ENCODE data around the gene KRT9.

KRT9 gene

GRCh38 chr17:41599680-41600079 lies 27.8 kb upstream of the KRT9 start:
- H3K27me3 ChIP-seq (replicated peaks; ENCODE audit: control insufficient read depth, insufficient read depth, low read length, poor library complexity, severe bottlenecking), result no peaks in the 10 kb centered on the region
- H3K4me1 ChIP-seq (ENCODE audit: control insufficient read depth, insufficient read depth, low read length, poor library complexity, severe bottlenecking), result no peaks in the 10 kb centered on the region
- DNase-seq, result no peak
- no peaks in the 10 kb centered on the region for H3K9me3 ChIP-seq (ENCODE audit: control insufficient read depth, low read length)
- H3K27ac ChIP-seq (ENCODE audit: insufficient read depth, low read length, poor library complexity, severe bottlenecking), result no peak overlapping the region
- H3K4me3 ChIP-seq (ENCODE audit: insufficient read depth, low read depth, low read length, poor library complexity, severe bottlenecking), result no peak overlapping the region
- H3K36me3 ChIP-seq (ENCODE audit: control insufficient read depth, insufficient read depth, low read length), result no peaks in the 10 kb centered on the region

GRCh38 chr17:41595585-41595984 lies 23.7 kb upstream of the KRT9 start:
- Histone ChIP-seq H3K4me1 (ENCODE audit: control insufficient read depth, insufficient read depth, low read length, poor library complexity, severe bottlenecking) (no peaks in the 10 kb centered on the region), H3K27me3 (replicated peaks; ENCODE audit: control insufficient read depth, insufficient read depth, low read length, poor library complexity, severe bottlenecking) (peaks cover 4% of the 10 kb centered on the region), H3K4me3 (ENCODE audit: insufficient read depth, low read depth, low read length, poor library complexity, severe bottlenecking) (no peak overlapping the region), H3K36me3 (ENCODE audit: control insufficient read depth, insufficient read depth, low read length) (no peaks in the 10 kb centered on the region), H3K9me3 (ENCODE audit: control insufficient read depth, low read length) (no peaks in the 10 kb centered on the region), H3K27ac (ENCODE audit: insufficient read depth, low read length, poor library complexity, severe bottlenecking) (no peak overlapping the region)
- DNase-seq, result no peak

GRCh38 chr17:41594363-41594915 lies 22.6 kb upstream of the KRT9 start:
- H3K4me1 ChIP-seq (ENCODE audit: control insufficient read depth, insufficient read depth, low read length, poor library complexity, severe bottlenecking), result no peaks in the 10 kb centered on the region
- no peaks in the 10 kb centered on the region for H3K9me3 ChIP-seq (ENCODE audit: control insufficient read depth, low read length)
- DNase-seq, result no peak
- H3K27ac ChIP-seq (ENCODE audit: insufficient read depth, low read length, poor library complexity, severe bottlenecking), result no peak overlapping the region
- H3K36me3 ChIP-seq (ENCODE audit: control insufficient read depth, insufficient read depth, low read length), result no peaks in the 10 kb centered on the region
- no peak overlapping the region for H3K4me3 ChIP-seq (ENCODE audit: insufficient read depth, low read depth, low read length, poor library complexity, severe bottlenecking)
- H3K27me3 ChIP-seq (replicated peaks; ENCODE audit: control insufficient read depth, insufficient read depth, low read length, poor library complexity, severe bottlenecking), result peaks cover 4% of the 10 kb centered on the region

GRCh38 chr17:41593306-41593981 lies 21.6 kb upstream of the KRT9 start:
- peaks cover 4% of the 10 kb centered on the region for H3K27me3 ChIP-seq (replicated peaks; ENCODE audit: control insufficient read depth, insufficient read depth, low read length, poor library complexity, severe bottlenecking)
- no peaks in the 10 kb centered on the region for H3K9me3 ChIP-seq (ENCODE audit: control insufficient read depth, low read length)
- no peaks in the 10 kb centered on the region for H3K4me1 ChIP-seq (ENCODE audit: control insufficient read depth, insufficient read depth, low read length, poor library complexity, severe bottlenecking)
- H3K4me3 ChIP-seq (ENCODE audit: insufficient read depth, low read depth, low read length, poor library complexity, severe bottlenecking), result no peak overlapping the region
- no peaks in the 10 kb centered on the region for H3K36me3 ChIP-seq (ENCODE audit: control insufficient read depth, insufficient read depth, low read length)
- DNase-seq, result no peak
- H3K27ac ChIP-seq (ENCODE audit: insufficient read depth, low read length, poor library complexity, severe bottlenecking), result no peak overlapping the region

- H3K4me1 ChIP-seq (ENCODE audit: control insufficient read depth, insufficient read depth, low read length, poor library complexity, severe bottlenecking), result no peaks in the 10 kb centered on the region
- DNase-seq, result no peak
Observed at GRCh38 chr17:41592601-41593305, 20.9 kb upstream of the KRT9 start.

GRCh38 chr17:41589301-41589700 lies 17.4 kb upstream of the KRT9 start:
- peaks cover 4% of the 10 kb centered on the region for H3K27me3 ChIP-seq (replicated peaks; ENCODE audit: control insufficient read depth, insufficient read depth, low read length, poor library complexity, severe bottlenecking)
- no peaks in the 10 kb centered on the region for H3K9me3 ChIP-seq (ENCODE audit: control insufficient read depth, low read length)
- no peak overlapping the region for H3K27ac ChIP-seq (ENCODE audit: insufficient read depth, low read length, poor library complexity, severe bottlenecking)
- no peaks in the 10 kb centered on the region for H3K36me3 ChIP-seq (ENCODE audit: control insufficient read depth, insufficient read depth, low read length)
- no peaks in the 10 kb centered on the region for H3K4me1 ChIP-seq (ENCODE audit: control insufficient read depth, insufficient read depth, low read length, poor library complexity, severe bottlenecking)
- no peak for DNase-seq
- no peak overlapping the region for H3K4me3 ChIP-seq (ENCODE audit: insufficient read depth, low read depth, low read length, poor library complexity, severe bottlenecking)

More at GRCh38 chr17:41592601-41593305, 20.9 kb upstream of the KRT9 start:
- no peaks in the 10 kb centered on the region for H3K36me3 ChIP-seq (ENCODE audit: control insufficient read depth, insufficient read depth, low read length)
- peaks cover 4% of the 10 kb centered on the region for H3K27me3 ChIP-seq (replicated peaks; ENCODE audit: control insufficient read depth, insufficient read depth, low read length, poor library complexity, severe bottlenecking)
- H3K9me3 ChIP-seq (ENCODE audit: control insufficient read depth, low read length), result no peaks in the 10 kb centered on the region
- H3K4me3 ChIP-seq (ENCODE audit: insufficient read depth, low read depth, low read length, poor library complexity, severe bottlenecking), result no peak overlapping the region
- H3K27ac ChIP-seq (ENCODE audit: insufficient read depth, low read length, poor library complexity, severe bottlenecking), result no peak overlapping the region

- Histone ChIP-seq H3K4me1 (ENCODE audit: control insufficient read depth, insufficient read depth, low read length, poor library complexity, severe bottlenecking) (no peaks in the 10 kb centered on the region), H3K36me3 (ENCODE audit: control insufficient read depth, insufficient read depth, low read length) (no peaks in the 10 kb centered on the region), H3K9me3 (ENCODE audit: control insufficient read depth, low read length) (no peaks in the 10 kb centered on the region), H3K27me3 (replicated peaks; ENCODE audit: control insufficient read depth, insufficient read depth, low read length, poor library complexity, severe bottlenecking) (no peaks in the 10 kb centered on the region), H3K4me3 (ENCODE audit: insufficient read depth, low read depth, low read length, poor library complexity, severe bottlenecking) (no peak overlapping the region), H3K27ac (ENCODE audit: insufficient read depth, low read length, poor library complexity, severe bottlenecking) (no peak overlapping the region)
- no peak for DNase-seq
Observed at GRCh38 chr17:41588126-41588810, 16.4 kb upstream of the KRT9 start.

- no peak within 1 kb of the TSS for H3K4me3 ChIP-seq (ENCODE audit: insufficient read depth, low read depth, low read length, poor library complexity, severe bottlenecking)
- no peak for DNase-seq
- H3K36me3 ChIP-seq (ENCODE audit: control insufficient read depth, insufficient read depth, low read length), result no peaks in the 10 kb centered on the region
- no peaks in the 10 kb centered on the region for H3K9me3 ChIP-seq (ENCODE audit: control insufficient read depth, low read length)
- no peaks in the 10 kb centered on the region for H3K27me3 ChIP-seq (replicated peaks; ENCODE audit: control insufficient read depth, insufficient read depth, low read length, poor library complexity, severe bottlenecking)
- H3K4me1 ChIP-seq (ENCODE audit: control insufficient read depth, insufficient read depth, low read length, poor library complexity, severe bottlenecking), result no peaks in the 10 kb centered on the region
- no peak within 1 kb of the TSS for H3K27ac ChIP-seq (ENCODE audit: insufficient read depth, low read length, poor library complexity, severe bottlenecking)
Observed at GRCh38 chr17:41586863-41587495, 15.1 kb upstream of the KRT9 start, which contains the start of gene KRT14. Gene KRT14 (minus strand): TSS chr17:41586895. CDS start chr17:41586834, 61 bp downstream.

GRCh38 chr17:41585301-41586056 lies 13.6 kb upstream of the KRT9 start:
- H3K4me3 ChIP-seq (ENCODE audit: insufficient read depth, low read depth, low read length, poor library complexity, severe bottlenecking), result no peak overlapping the region
- H3K27me3 ChIP-seq (replicated peaks; ENCODE audit: control insufficient read depth, insufficient read depth, low read length, poor library complexity, severe bottlenecking), result no peaks in the 10 kb centered on the region
- H3K9me3 ChIP-seq (ENCODE audit: control insufficient read depth, low read length), result no peaks in the 10 kb centered on the region
- no peaks in the 10 kb centered on the region for H3K36me3 ChIP-seq (ENCODE audit: control insufficient read depth, insufficient read depth, low read length)
- DNase-seq, result no peak
- H3K4me1 ChIP-seq (ENCODE audit: control insufficient read depth, insufficient read depth, low read length, poor library complexity, severe bottlenecking), result no peaks in the 10 kb centered on the region
- H3K27ac ChIP-seq (ENCODE audit: insufficient read depth, low read length, poor library complexity, severe bottlenecking), result no peak overlapping the region
